CD4-positive, alpha-beta T cell treated with Interleukin-6 for 4 hours (primary cell): ENCODE results near the gene ACE.
"Not testable (repeated sequence)": the region's sequence is repeated elsewhere in the genome, so short reads cannot be mapped to it uniquely, and the experiment has no call there.

Experiments used
- DNase-seq: peaks from one replicate; pipeline ENCODE4 v3.0.0-alpha.2; 2020; ENCODE audit warnings: mixed read lengths

ACE gene

DNA sequence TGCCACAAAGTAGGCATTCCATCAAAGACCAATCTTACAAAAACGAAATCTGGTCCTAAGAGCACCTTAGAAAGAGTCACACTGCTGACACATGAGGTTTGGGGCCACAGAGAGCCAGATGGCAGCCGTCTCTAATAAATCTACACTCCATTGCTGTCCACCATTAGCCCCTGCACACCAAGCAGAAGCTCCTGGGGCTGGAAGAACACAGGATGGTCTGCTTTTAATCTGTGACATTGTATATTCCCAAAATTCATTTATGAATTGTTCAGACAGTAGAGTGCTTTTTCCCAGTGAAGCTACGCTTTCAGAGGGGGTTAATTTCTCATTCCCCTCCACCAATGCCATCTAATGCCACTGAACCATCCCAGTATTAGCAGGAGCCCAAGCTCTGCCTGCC is 32.4 kb upstream of the ACE start:
- no peak for DNase-seq

DNA sequence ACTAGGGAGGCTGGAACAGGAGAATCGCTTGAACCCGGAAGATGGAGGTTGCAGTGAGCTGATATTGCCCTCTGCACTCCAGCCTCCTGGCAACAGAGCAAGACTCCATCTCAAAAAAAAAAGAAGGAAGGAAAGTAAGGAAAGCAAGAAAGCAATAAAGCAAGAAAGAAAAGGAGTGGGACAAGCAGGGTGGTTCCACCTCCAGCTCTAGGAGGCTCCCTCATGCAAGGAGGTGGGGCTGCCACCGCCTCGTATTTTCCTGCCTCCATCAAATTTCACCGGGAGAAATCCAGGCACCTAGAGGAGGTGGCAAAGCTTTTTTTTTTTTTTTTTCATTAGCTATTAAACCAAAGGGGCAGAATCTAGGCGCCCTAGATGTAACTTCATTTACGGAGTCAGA is 31.8 kb upstream of the ACE start:
- no peak for DNase-seq

DNA sequence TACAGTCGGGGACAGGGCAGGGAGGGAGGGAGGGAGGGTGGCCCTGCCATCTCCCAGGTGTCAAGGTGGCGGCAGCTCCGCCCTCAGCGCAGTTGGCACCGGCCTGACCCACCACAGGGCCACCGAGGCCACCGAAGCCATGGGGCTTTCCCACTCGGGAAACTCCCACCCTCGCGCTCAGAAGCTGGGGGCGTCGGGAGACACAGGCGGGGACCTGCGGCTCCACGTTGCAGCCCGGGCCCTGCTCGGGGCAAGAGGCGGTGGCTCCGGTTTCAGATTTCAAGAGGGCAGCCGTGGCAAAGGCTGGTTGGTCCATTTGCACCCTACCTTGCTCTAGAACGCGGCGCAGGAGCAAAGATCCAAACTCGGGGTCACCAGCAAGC is 31.3 kb upstream of the ACE start:
- peak; percentile 22 for DNase-seq

DNA sequence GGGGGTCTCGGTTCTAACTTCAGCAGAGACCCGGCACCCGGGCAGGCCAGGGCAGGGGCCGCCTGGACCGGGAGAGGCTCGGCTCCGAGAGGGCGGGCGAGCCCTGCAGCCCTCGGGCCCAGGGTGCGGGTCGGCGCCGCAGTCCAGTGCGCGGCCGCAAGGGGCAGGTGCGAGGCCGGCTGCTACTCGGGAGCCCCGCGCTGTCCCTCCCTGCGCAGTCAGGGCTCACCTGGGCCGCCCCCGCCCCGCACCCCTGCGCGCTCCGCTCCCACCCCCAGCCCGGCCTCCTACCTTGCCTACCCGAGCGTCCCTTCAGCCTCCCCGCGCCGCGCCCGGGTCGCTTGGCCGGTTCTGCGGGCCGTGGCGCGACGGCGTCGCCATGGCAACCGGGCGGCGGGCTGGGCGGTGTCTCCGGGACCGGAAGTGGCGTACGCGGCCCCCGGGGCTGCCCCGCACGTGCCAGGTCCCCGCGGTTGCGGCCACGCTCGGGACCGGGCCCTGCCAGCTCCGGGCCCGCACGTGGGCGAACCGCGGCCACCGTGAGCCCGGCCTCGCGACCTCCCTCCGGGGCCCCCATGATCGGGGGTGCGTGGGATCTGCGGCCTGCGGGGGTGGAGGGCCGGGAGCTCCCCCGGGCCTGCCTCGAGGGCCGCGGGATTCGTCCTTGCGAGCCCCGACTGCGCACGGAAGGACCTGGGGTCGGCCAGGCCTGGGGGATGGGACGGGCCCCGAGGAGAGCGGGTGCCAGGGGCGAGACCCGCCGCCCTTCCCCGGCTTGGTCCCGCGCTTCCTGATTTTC is 30.7 kb upstream of the ACE start, which contains the start of gene CYB561:
TSS of gene CYB561 (minus strand) at position 353 of the 799 bp plus-strand sequence. CDS start 8,759 bp downstream, outside the sequence.
- DNase-seq, result peak; percentile 69

DNA sequence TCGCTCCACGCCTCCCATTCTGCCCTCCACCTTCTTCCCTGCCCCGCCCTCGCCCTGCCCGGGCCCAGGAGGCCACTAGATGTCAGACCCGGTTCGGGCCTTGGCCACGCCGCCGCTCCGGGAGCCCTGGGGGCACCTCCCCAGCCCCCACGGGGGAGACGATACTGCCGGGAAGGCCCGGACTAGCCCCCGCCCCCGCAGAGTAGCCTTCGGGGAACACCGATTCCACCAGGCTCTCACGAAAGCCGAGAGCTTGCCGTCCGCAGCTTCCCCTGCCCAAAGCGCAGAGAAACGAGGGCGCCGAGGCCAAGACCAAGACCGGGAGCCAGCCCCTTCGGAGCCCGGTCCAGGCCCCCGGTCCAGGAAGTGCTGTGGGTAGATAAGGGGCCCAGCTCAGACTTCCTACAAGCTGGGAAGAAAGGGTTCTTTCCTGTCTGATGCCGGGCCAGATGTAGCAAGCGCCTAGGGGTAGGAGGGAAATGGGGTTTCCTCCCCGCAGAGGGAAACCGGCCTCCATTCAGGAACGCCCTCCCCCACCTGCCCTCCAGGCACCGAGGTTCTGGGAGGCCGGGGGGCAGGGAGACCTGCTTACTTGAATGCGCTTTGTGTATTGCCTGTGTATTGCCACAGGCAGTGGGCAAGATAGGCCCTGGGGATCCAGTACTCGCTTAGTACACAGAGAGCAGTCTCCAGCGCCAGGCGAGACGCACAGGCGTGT is 29.9 kb upstream of the ACE start:
- peak; percentile 53 for DNase-seq

DNA sequence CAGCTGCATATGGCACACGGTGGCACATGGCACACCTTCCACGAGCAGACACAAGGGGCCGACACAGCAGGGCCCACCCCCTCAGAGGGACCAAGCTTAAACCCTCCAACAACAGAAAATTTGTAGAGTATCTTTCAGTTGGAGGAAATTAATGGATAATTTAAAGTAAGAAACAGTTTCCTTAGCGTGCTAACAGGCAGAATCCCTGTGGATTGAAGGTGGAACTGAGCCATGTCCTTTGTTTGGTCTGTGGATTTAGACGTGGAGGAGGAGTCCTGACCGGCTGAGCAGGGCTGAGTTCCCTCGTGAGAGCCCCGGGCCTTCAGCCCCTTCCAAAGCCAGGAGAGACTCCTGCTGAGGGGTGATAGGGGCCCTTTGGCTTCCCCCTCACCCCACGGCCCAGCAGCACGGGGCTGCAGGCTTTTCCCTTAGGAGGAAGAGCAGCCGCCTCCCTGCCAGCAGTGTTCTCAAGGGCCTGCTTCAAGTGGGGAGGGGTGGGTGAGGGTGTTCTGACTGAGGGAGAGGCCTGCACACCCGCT is 29.3 kb upstream of the ACE start:
- no peak for DNase-seq

DNA sequence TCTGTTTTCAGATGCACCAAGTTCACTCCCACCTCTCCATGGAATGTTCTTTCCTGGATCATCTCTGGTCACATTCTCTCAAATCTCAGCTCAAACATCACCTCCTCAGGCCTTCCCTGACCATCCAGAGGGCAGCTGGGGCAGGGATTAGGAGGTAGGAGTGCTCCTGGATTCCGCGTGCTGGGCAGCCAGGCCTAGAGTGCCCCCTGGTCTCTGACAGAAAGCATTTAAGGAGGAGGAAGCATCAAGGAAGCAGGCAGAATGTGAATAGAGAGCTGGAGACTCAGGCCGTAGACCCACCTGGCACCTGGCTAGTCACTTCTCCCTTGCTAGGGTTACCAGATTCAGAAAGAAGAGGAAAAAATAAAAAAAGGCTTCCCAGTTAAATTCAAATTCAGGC is 28.2 kb upstream of the ACE start:
- no peak for DNase-seq

DNA sequence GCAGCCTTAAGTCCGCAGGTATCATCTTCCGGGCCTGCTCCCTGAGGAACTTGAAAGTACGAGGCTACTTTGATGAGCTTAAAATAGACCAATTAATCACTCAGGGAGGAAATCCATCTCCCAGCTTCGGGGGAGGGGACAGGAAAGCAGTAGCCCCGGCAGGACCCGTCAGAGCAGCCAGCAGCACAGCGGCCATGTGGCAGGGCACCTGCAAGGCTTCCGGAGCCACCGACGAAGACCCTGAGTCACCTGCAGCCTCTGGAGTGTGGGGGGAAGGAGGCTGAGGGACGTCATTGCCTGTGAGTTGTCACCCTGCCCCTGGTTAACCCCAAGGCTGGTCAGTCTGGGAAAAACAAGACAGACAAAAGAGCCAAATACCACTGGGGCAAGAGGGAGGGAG is 26.3 kb upstream of the ACE start:
- peak; percentile 45 for DNase-seq

DNA sequence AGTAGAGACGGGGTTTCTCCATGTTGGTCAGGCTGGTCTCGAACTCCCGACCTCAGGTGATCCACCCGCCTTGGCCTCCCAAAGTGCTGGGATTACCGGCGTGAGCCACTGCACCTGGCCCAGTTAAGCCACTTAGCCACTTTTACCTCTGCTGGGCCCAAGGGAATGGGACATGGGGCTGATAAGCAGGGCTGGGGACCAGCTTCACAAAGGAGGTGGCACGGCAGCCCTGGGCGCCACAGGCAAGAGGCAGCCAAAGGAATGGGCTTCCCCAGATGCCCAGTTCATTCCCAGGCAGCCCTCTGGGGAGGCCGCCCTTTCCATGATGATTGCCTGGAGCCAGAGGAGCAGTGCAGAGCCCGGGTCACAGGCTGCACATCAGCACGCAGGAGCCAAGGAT is 25.7 kb upstream of the ACE start:
- no peak for DNase-seq

DNA sequence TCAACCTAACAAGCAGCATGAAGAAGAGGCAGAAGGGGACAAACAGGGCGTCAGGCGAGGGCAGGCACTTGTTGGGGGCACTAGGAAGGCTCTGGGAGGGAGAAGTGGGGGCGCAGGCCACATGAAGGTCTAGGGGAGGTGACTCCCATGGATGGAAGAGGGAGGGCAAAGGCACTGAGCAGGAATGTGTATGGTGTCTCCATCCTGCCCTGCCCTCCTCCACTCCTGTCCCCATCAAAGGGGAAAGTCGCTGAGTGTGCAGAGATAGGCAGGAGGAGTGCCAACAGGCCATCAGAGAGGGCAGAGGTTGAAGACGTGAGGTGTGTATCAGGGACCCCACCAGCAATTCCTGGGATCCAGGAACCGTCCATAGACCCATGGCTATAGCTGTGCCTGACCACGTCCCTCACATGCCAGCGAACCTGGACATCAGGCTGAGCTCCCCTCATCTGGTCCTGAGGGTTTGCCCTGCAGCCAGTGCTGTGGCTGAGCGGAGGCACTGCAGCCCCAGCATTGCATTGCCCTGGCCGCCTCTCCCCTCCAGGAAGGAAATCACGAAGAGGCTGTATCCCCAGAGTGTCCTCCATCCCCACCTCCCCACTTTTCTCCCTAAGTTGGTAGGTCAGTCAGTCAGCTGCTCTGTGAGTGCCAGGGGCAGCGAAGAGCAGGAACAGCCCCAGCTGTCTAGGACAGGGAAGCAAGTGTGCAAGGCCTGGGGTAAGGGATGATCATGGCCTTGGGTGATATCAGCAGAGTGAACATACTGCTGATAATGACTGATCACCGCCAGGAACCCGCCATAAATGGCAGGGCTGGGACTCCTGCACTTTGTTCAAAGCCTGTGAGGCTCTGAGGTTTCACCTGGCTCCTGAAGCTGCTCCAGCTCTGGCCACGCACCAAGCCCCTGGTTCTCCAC is 24.6 kb upstream of the ACE start:
- no peak for DNase-seq

DNA sequence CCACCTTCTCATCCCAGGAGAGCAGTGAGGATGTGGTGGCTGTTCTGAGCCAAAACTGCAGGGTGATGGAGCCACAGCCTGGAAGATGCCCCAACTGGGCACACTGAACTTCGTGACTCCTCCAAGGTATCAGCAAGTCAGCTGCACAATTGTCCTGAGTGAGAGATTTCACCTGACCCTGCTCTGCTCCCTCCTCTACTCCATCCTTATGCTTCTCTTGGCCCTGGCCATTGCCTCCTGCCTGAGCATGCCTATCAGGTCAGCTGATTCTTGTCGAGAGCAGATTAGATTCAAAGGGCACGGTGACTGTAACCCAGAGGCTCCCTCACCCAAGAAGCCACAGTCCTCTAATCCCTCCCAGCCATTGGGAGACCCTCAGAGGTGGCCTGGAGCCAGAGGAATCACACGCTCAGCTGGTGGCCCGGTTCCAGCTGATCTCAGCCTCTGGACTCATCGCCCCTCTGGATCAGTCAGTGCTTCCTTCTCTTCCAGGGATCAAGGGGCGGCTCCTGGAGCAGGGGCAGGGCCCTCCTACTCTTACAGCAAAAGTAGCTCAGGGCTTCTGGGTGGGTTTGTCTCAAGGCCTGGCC is 23.8 kb upstream of the ACE start:
- no peak for DNase-seq

DNA sequence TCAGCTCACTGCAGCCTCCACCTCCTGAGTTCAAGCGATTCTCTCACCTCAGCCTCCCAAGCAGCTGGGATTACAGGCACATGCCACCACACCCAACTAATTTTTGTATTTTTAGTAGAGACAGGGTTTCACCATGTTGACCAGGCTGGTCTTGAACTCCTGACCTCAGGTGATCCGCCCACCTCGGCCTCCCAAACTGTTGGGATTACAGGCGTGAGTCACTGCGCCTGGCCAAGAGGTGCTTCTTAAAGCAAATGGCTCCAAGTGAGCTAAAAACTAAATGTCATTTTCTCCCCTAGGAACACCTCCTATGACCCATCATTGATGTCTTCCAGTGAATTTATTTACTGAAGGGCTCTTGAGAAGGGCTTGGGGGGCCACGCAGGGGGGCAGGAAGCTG is 22.5 kb upstream of the ACE start:
- DNase-seq, result not testable (repeated sequence)

DNA sequence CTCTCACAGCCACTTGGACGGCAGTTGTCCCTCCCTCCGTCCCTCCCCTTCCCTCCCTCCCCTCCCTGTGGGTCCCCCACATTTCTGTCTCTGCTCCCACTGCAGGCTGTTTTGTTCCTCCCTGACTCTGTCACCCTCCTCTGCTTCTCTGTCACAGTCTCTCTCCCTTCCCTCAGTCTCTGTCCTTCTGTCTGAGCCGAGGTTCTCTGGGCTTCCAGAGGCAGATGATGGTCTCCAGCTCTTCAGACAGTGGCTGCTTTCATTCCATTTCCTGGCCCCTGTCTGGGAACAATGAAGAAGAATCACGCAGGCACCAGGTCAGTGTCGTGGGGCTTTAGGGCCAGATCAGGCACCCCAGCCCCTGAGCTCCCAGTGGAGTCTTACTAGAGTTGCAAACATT is 21.9 kb upstream of the ACE start:
- DNase-seq, result no peak

DNA sequence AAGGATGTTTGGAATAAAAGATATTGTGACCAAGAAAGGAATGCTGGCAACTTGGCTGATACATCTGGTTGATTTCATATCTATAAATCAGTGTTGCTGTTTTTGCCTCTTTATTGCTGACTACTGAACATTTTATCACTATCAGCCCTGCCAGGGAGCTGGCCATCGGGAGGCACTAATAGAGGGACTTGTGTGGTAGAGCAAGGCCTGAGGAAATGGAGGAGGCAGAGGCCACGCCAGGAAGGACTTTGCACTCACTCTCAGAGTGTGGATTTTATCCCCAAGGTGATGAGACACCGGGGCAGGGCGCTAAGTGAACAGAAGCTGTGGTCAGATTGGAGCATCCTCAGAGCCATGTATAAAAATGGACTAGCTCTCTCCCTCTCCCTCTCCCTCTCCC is 21.4 kb upstream of the ACE start:
- DNase-seq, result no peak

DNA sequence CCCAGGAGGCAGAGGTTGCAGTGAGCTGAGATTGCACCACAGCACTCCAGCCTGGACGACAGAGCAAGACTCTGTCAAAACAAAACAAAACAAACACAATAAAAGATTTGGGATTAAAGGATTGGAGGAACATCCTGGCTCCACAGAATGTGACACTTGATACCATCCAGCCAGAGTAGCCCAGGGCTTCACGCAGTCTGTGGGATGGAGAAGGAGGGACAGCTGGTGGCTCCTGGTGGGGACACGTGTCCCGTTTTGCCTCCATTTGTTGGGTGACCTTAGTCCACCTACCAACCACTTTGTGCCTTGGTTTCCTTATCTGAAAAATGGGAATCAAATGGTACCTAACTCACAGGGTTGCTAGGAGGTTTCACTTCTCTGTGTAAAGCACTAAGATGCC is 18.4 kb upstream of the ACE start:
- DNase-seq, result no peak

DNA sequence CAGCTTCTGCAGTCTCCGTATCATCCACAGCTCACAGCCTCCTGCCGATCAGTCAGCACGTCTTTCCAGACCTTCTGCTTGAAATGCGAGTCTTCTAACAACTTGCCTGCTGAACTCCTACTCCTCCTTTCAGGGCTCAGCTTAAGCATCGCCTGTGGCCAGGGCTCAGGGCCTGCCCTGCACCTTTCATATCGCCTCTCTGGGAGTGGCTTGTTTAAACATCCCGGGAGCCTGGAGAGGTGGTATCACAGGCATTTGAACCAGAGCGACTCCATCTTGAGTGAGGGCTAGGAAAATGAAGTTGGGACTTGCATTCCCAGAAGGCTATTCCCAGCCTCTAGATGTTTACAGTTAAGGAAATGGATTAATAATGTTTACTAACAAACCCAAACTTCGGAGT is 16.8 kb upstream of the ACE start:
- no peak for DNase-seq

DNA sequence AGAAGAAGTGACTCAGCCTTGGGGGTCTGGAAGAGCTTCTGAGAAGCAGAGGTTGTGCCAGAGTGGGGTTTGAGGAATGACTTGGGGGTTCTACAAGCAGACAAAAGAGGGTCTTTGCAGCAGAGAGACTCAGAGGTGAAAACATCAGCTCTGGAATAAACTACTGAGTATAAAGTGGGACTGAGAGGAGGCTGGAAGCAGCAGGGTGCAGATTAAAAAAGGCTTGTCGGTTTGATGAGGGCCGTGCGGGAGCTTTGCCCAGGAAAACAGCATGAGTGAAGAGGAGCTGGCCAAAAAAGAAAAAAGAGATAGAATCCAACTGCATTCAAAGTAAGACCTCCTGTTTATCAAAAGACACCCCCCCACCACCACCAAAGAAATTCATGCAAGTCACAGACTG is 13.1 kb upstream of the ACE start:
- DNase-seq, result no peak

DNA sequence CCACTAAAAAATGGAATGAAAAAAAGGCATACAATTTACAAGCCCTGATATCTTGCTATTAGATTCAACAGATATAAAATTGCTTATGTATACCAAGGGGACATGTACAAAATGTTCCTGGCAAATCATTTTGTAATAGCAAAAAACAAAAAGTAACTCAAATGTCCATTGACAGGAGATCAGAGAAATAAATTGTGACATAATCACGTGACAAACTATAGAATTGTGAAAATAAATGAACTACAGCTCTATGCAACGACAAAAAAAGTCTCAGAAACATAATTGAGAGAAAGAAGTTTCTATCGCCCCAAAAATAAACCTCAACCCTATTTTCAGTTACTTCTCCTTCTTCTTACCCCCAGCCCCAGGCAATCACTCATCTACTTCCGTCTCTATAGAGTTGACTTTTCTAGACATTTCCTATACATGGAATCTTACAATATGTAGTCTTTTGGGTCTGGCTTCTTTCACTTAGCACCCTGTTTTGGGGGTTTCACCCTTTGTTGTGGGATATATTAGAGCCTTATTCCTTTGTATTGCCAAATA is 12.1 kb upstream of the ACE start:
- DNase-seq, result no peak

DNA sequence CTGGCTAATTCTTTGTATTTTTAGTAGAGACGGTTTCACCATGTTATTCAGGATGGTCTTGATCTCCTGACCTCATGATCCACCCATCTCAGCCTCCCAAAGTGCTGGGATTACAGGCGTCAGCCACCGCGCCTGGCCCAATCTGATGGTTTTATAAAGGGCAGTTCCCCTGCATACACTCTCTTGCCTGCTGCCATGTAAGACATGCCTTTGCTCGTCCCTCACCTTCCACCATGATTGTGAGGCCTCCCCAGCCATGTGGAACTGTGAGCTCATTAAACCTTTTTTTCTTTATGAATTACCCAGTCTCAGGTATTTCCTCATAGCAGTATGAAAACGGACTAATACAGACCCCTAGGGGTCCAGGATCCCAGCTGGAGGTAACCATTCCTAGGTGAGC is 8.8 kb upstream of the ACE start:
- not testable (repeated sequence) for DNase-seq

DNA sequence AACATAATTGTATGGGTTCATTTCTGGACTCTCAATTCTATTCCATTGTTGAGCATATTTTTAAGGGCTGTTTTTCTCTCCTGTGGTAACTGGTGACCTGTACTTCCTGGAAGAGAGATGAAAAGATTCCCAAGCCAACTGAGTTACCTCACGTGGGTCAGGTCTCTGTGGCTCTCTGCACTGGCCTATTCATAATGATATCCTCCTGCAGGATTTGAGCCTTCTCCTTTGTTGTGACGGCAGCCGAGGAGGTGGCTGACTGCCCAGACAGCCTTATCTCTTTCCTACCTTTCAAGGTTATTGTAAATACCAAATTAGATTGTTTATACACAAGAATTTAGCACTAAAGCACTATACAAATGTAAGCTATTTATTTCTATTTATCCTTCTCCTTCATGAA is 2.7 kb upstream of the ACE start:
- no peak for DNase-seq

DNA sequence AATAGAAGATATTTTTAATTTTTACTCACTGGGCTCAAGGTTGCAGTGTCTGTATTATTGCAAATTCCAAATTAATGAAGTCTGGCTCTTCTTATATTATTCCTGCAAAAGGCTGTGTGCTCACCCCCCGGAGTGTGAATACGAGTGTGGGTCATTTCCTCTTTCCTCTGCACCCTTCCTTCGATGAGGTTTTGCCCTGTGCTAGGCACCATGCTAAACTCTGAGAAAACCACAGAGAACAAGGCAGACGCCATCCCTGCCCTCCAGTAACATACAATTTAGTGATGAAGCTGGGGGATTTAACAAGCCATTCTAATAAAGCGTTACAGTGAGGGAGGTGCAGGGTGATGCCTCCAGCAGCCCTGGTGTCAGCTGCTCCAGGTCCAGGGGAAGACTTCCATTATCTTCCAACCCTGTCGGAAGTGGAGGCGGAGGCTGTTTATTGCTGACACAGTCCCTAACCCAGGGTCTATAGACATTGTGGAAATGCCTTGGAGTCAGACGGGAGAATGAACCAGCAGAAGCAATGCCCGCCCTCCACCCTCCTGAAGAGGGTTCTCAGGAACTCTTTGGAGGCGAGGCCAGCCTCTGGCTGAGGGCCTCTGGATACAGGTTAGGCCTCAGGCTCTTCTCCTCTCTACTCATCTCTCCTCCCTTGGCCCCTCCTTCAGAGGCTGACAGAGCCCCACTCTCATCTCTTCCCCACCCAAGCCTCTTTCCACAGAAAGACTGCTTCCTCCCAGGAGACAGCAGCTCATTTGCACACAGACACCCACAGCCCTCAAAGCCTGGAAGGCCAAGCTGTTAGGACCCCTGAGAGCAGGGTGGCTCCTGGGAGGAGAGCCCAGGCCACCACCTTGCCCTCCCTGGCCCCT is 2.0 kb upstream of the ACE start:
- DNase-seq, result no peak
